BE2C (cell line): ENCODE results near the gene KLF2.

Experiments
- DNase-seq: peaks from one replicate; pipeline ENCODE4 v3.0.0-alpha.2; 2020
- H3K27me3 ChIP-seq: fragments of 250-450 bp; sonication (Bioruptor Pico); 2 replicates; pipeline ENCODE4 v1.5.1; 2020; ENCODE audit warnings: mild to moderate bottlenecking
- H3K36me3 ChIP-seq: fragments of 250-450 bp; sonication (Bioruptor Pico); 2 replicates; pipeline ENCODE4 v1.5.1; 2020; ENCODE audit warnings: mild to moderate bottlenecking
- H3K4me1 ChIP-seq: fragments of 250-450 bp; sonication (Bioruptor Pico); 2 replicates; pipeline ENCODE4 v1.5.1; 2020
- H3K4me3 ChIP-seq: 2 replicates; pipeline ENCODE4 v1.5.1; 2011; ENCODE audit warnings: low read depth, low read length
- H3K9me3 ChIP-seq: fragments of 250-450 bp; sonication (Bioruptor Pico); 2 replicates; pipeline ENCODE4 v1.5.1; 2020
- CTCF ChIP-seq: IDR thresholded peaks from 2 replicates; pipeline ENCODE4 v1.5.1; 2012; ENCODE audit warnings: mild to moderate bottlenecking, low read depth, low read length

The KLF2 gene

DNA sequence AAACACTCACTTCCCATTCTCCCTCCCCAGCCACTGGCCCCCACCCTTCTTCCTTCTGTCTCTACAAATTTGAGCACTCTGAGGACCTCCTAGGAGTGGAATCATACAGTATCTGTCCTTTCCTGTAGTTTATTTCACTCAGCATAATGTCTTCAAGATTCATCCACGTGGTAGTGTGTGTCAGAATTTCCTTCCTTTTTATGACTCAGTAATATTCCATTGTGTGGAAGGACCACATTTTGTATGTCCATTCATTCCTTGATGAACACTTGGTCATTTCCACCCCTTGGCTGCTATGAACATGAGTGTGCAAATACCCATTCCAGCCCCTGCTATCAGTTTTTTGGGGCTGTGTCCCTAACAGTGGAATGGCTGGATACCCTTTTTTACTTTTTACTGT is 9.8 kb downstream of the KLF2 start:
- H3K4me1 ChIP-seq: no peaks in the 10 kb centered on the region
- H3K4me3 ChIP-seq: no peak overlapping the region
- no peak for TF ChIP-seq CTCF
- DNase-seq: no peak
- no peaks in the 10 kb centered on the region for H3K27me3 ChIP-seq
- H3K9me3 ChIP-seq: no peaks in the 10 kb centered on the region; the same call in 1 of the 2 replicates
- no peaks in the 10 kb centered on the region for H3K36me3 ChIP-seq

GRCh38 chr19:16335226-16335625 is 10.6 kb downstream of the KLF2 start:
- no peak overlapping the region for H3K4me3 ChIP-seq
- no peak for DNase-seq
- no peak for TF ChIP-seq CTCF
- H3K4me1 ChIP-seq: no peaks in the 10 kb centered on the region
- H3K9me3 ChIP-seq: no peaks in the 10 kb centered on the region; the same call in 1 of the 2 replicates
- no peaks in the 10 kb centered on the region for H3K27me3 ChIP-seq
- no peaks in the 10 kb centered on the region for H3K36me3 ChIP-seq

DNA sequence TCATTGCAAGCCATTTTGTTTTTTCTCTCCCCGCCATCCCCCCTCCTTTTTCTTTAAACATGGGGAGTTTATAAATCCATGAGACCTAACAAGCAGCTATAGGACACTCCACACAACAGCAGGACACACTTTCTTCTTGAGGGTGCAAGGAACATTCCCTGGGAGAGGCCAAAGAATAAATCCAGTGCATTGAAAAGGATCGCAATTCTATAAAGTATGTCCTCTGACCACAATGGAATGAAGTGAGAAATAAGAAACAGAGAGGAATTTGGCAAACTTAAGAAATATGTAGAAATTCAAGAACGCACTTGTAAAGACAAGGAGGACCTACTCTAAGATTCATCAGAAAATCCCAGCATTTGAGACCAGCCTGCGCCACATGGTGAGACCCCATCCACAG is 11.9 kb downstream of the KLF2 start:
- no peak for TF ChIP-seq CTCF
- no peaks in the 10 kb centered on the region for H3K27me3 ChIP-seq
- H3K36me3 ChIP-seq: no peaks in the 10 kb centered on the region
- H3K4me3 ChIP-seq: no peak overlapping the region
- H3K9me3 ChIP-seq: no peaks in the 10 kb centered on the region; the same call in 1 of the 2 replicates
- DNase-seq: no peak
- H3K4me1 ChIP-seq: no peaks in the 10 kb centered on the region

DNA sequence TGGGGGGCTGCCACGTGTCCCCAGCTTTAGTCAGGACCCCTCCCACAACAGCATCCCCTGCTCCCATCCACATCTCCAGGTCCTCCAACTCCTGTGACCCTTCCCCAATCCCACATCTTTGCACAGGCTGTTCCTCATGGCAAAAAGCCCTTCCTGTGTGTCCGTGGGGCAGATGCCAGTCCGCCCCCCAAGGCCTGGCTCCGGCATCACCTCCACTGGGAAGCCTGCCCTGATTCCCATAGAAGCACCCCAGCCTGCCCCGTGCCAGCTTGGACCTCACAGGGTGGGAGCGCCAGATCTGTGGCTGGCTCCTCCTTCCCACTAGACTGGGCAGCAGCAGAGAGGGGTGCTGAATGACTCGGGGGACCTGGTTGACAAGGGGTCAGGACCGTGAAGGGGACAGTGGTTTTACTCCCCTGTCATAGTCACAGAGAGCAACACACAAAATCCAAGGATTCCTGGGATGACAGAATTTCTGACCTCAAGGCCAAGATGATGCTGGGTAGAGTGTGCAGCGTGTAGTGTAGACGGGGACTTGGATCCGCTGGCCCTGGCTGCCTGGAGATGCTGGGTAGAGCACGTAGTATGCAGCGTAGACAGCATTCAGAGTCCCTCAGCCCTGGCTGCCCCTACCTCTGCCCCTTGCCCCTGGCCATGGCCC is 13.3 kb downstream of the KLF2 start:
- Histone ChIP-seq H3K36me3 (no peaks in the 10 kb centered on the region), H3K4me1 (no peaks in the 10 kb centered on the region), H3K27me3 (no peaks in the 10 kb centered on the region), H3K9me3 (no peaks in the 10 kb centered on the region; the same call in 1 of the 2 replicates), H3K4me3 (no peak overlapping the region)
- no peak for TF ChIP-seq CTCF
- no peak for DNase-seq

DNA sequence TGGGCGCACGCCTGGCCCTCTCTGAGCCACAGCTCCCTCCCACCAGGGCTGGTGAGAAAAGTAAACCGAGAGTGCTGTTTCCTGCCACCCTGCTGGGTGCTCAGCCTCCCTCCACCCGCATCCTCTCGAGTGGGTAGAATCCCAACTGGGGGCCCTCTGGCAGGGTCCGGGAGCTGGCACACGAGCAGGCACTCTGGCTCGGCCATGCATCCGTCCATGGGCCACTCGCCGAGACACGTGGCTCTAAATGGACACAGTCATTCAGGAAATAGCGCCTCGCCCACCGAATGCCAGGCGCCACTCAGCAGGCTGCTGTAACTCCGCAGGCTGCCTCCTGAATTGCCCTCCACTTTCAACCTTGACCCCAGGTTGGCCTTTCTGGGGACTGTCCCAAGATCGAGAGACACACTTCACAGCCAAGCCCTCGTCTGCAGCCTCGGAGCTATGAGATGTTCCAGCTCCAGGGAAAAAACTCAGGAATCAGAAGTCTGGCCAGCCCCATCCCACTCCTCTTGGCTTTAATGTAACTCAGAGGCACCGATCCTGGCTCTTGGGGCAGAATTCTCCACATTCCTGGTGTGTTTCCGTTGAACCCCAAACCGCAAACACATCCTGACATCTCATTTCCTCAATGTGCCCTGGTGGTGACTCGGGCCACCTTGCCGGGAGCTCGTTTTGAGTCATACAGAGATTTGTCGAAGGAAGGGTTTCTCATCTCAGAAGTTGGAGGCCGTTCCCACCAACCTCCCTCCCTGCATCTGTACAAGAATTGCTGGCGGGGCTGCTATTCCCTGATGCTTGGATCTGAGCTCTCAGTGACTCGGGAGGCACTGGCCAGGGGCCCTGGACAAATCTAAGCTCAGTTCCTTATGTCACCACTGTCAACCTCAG is 14.1 kb downstream of the KLF2 start:
- Histone ChIP-seq H3K4me1 (no peaks in the 10 kb centered on the region), H3K4me3 (no peak overlapping the region), H3K27me3 (no peaks in the 10 kb centered on the region), H3K36me3 (no peaks in the 10 kb centered on the region), H3K9me3 (no peaks in the 10 kb centered on the region)
- no peak for DNase-seq
- no peak for TF ChIP-seq CTCF

GRCh38 chr19:16339361-16339725 is 14.7 kb downstream of the KLF2 start:
- Histone ChIP-seq H3K4me1 (no peaks in the 10 kb centered on the region), H3K4me3 (no peak overlapping the region), H3K36me3 (no peaks in the 10 kb centered on the region), H3K27me3 (no peaks in the 10 kb centered on the region), H3K9me3 (no peaks in the 10 kb centered on the region)
- DNase-seq: no peak
- TF ChIP-seq CTCF: no peak
